ENCODE results near the gene LMO7. TPM values are rescaled to one million over a fixed set of nuclear protein-coding genes. Genes with fewer than 3 reads are reported as not detected.
"Not testable (repeated sequence)": the region's sequence is repeated elsewhere in the genome, so short reads cannot be mapped to it uniquely, and the experiment has no call there.

The LMO7 gene
- total RNA-seq, 2 experiments from 2014 or later: 21.4 to 25.4 TPM

- H3K27ac ChIP-seq (ENCODE audit: low read depth, low read length, poor library complexity, severe bottlenecking): no peak overlapping the region
- H3K36me3 ChIP-seq (ENCODE audit: insufficient read depth, low read length): no peaks in the 10 kb centered on the region
- no TSS peak for BruUV-seq (replicated peaks)
- no peaks in the 10 kb centered on the region for H4K20me1 ChIP-seq (ENCODE audit: insufficient read depth, low read length)
- H3K79me2 ChIP-seq (ENCODE audit: insufficient read depth, low read depth, low read length): no peaks in the 10 kb centered on the region
- no peak overlapping the region for H2AFZ ChIP-seq (ENCODE audit: low read length)
- H3K9me3 ChIP-seq (ENCODE audit: low read length): no peaks in the 10 kb centered on the region
- H3K9me2 ChIP-seq (ENCODE audit: insufficient read depth, low read length): no peaks in the 10 kb centered on the region
- intact Hi-C loops (cut with micrococcal nuclease; ENCODE audit: unreplicated experiment): loop anchor here (10.0 kb wide), 1 partner anchor 170 kb away; no protein-coding TSS in a partner anchor
- POLR2A ChIA-PET: interaction anchor here (0.6 kb wide), 1 partner anchor 137 kb away, joined by 5 read pairs; no protein-coding TSS in a partner anchor
- H3K4me3 ChIP-seq (ENCODE audit: low read depth, low read length, poor library complexity, severe bottlenecking): no peak overlapping the region
- DNase-seq (ENCODE audit: low spot score): no peak
- TF ChIP-seq CTCF (conservative IDR thresholded peaks at IDR 0.05; ENCODE audit: low read length): no peak
- TF ChIP-seq EZH2phosphoT487 (IDR thresholded peaks at IDR 0.05; ENCODE audit: borderline replicate concordance, low read depth, low read length): no peak
- no peak overlapping the region for H3K4me2 ChIP-seq (ENCODE audit: low read length)
- CTCF ChIA-PET (ENCODE audit: unreplicated experiment): no interaction called here
- no peaks in the 10 kb centered on the region for H3K4me1 ChIP-seq (ENCODE audit: insufficient read depth, low read length, poor library complexity, severe bottlenecking)
Measured at GRCh38 chr13:75694722-75695121, 58.6 kb downstream of the LMO7 start.

GRCh38 chr13:75695908-75696307, 59.8 kb downstream of the LMO7 start:
- not testable (repeated sequence) for H3K4me1 ChIP-seq (ENCODE audit: insufficient read depth, low read length, poor library complexity, severe bottlenecking); H4K20me1 ChIP-seq (ENCODE audit: insufficient read depth, low read length); H3K79me2 ChIP-seq (ENCODE audit: insufficient read depth, low read depth, low read length); H3K9me3 ChIP-seq (ENCODE audit: low read length); H3K36me3 ChIP-seq (ENCODE audit: insufficient read depth, low read length); H3K27ac ChIP-seq (ENCODE audit: low read depth, low read length, poor library complexity, severe bottlenecking); H2AFZ ChIP-seq (ENCODE audit: low read length); H3K9me2 ChIP-seq (ENCODE audit: insufficient read depth, low read length); BruUV-seq (replicated peaks); H3K4me3 ChIP-seq (ENCODE audit: low read depth, low read length, poor library complexity, severe bottlenecking); H3K4me2 ChIP-seq (ENCODE audit: low read length)
- peak; percentile 50 for DNase-seq (ENCODE audit: low spot score)
- POLR2A ChIA-PET: interaction anchor here (0.5 to 0.6 kb wide), 2 partner anchors 55 to 626 kb away, joined by 3 read pairs; no protein-coding TSS in a partner anchor
- intact Hi-C loops (cut with micrococcal nuclease; ENCODE audit: unreplicated experiment): loop anchor here (2.0 to 10.0 kb wide), 2 partner anchors 169 to 777 kb away; no protein-coding TSS in a partner anchor
- peak; percentile 89 for TF ChIP-seq CTCF (conservative IDR thresholded peaks at IDR 0.05; ENCODE audit: low read length)
- CTCF ChIA-PET (ENCODE audit: unreplicated experiment): interaction anchor here (1.0 kb wide), 1 partner anchor 8 kb away, joined by 4 read pairs; no protein-coding TSS in a partner anchor

- H3K4me1 ChIP-seq (ENCODE audit: insufficient read depth, low read length, poor library complexity, severe bottlenecking): no peaks in the 10 kb centered on the region
- no peaks in the 10 kb centered on the region for H3K79me2 ChIP-seq (ENCODE audit: insufficient read depth, low read depth, low read length)
- intact Hi-C loops (cut with micrococcal nuclease; ENCODE audit: unreplicated experiment): loop anchor here (10.0 kb wide), 1 partner anchor 166 kb away; no protein-coding TSS in a partner anchor
- no peaks in the 10 kb centered on the region for H4K20me1 ChIP-seq (ENCODE audit: insufficient read depth, low read length)
- no peak for TF ChIP-seq CTCF (conservative IDR thresholded peaks at IDR 0.05; ENCODE audit: low read length)
- no peak for TF ChIP-seq EZH2phosphoT487 (IDR thresholded peaks at IDR 0.05; ENCODE audit: borderline replicate concordance, low read depth, low read length)
- no peak overlapping the region for H3K4me3 ChIP-seq (ENCODE audit: low read depth, low read length, poor library complexity, severe bottlenecking)
- H3K9me2 ChIP-seq (ENCODE audit: insufficient read depth, low read length): no peaks in the 10 kb centered on the region
- no peaks in the 10 kb centered on the region for H3K36me3 ChIP-seq (ENCODE audit: insufficient read depth, low read length)
- no peak for DNase-seq (ENCODE audit: low spot score)
- no peak overlapping the region for H3K4me2 ChIP-seq (ENCODE audit: low read length)
- no peak overlapping the region for H2AFZ ChIP-seq (ENCODE audit: low read length)
- no peak overlapping the region for H3K27ac ChIP-seq (ENCODE audit: low read depth, low read length, poor library complexity, severe bottlenecking)
- ChIA-PET CTCF (ENCODE audit: unreplicated experiment) (no interaction called here), POLR2A (interaction anchor here (0.6 kb wide), 1 partner anchor 120 kb away, joined by 3 read pairs; no protein-coding TSS in a partner anchor)
- H3K9me3 ChIP-seq (ENCODE audit: low read length): no peaks in the 10 kb centered on the region
- no TSS peak for BruUV-seq (replicated peaks)
Measured at GRCh38 chr13:75699062-75699461, 62.9 kb downstream of the LMO7 start.

DNA sequence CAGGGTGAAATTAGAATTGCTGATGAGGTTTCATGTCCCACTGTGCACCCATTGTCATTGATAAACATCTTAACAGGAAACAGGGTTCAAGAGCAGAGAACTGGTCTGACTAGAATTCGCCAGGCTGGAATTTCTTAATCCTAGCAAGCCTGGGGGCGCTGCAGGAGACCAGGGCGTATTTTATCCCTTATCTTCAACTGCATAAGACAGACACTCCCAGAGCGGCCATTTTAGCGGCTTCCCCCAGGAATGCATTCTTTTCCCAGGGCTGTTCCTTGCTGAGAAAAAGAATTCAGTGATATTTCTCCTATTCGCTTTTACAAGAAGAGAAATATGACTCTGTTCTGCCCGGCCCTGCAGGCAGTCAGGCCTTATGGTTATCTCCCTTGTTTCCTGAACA, 63.6 kb downstream of the LMO7 start:
- H3K79me2 ChIP-seq (ENCODE audit: insufficient read depth, low read depth, low read length); H3K9me3 ChIP-seq (ENCODE audit: low read length); H3K4me1 ChIP-seq (ENCODE audit: insufficient read depth, low read length, poor library complexity, severe bottlenecking); H3K36me3 ChIP-seq (ENCODE audit: insufficient read depth, low read length); H3K4me3 ChIP-seq (ENCODE audit: low read depth, low read length, poor library complexity, severe bottlenecking); POLR2A ChIA-PET; H3K27ac ChIP-seq (ENCODE audit: low read depth, low read length, poor library complexity, severe bottlenecking); CTCF ChIA-PET (ENCODE audit: unreplicated experiment); H2AFZ ChIP-seq (ENCODE audit: low read length); H4K20me1 ChIP-seq (ENCODE audit: insufficient read depth, low read length); BruUV-seq (replicated peaks); H3K4me2 ChIP-seq (ENCODE audit: low read length); H3K9me2 ChIP-seq (ENCODE audit: insufficient read depth, low read length); DNase-seq (ENCODE audit: low spot score): not testable (repeated sequence)
- intact Hi-C loops (cut with micrococcal nuclease; ENCODE audit: unreplicated experiment): loop anchor here (10.0 kb wide), 1 partner anchor 165 kb away; no protein-coding TSS in a partner anchor

Measured in OCI-LY7 (cell line).